ENCODE data around the gene ERAP2.

ERAP2 gene

DNA sequence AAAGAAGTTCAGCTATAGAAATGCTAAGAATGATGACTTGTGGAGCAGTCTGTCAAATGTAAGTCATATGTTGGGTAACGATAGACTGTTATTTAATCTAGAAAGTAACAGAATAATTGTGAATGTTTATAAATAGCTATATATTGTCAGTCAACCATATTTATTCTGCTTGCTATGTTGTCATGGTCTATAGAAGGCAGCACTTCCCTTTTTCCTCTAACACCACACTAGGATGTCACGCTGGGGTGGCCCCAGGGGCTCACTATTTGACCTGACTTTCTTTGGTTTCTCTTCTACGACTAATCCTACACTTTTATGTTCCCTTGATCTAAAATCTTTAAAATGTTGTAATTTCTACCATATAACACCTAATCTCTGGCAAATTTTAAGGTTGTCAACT, 20.5 kb downstream of the ERAP2 start:
- Mint-ChIP-seq H3K27ac (peak overlapping the region; percentile 95), H3K4me1 (ENCODE audit: low read depth) (peaks cover 48% of the 10 kb centered on the region), H3K9me3 (no peaks in the 10 kb centered on the region), H3K36me3 (ENCODE audit: low read depth) (peaks cover 81% of the 10 kb centered on the region), H3K4me3 (peak overlapping the region; percentile 86), H3K27me3 (ENCODE audit: low read depth) (no peaks in the 10 kb centered on the region)
- no peak for DNase-seq (ENCODE audit: low spot score)

DNA sequence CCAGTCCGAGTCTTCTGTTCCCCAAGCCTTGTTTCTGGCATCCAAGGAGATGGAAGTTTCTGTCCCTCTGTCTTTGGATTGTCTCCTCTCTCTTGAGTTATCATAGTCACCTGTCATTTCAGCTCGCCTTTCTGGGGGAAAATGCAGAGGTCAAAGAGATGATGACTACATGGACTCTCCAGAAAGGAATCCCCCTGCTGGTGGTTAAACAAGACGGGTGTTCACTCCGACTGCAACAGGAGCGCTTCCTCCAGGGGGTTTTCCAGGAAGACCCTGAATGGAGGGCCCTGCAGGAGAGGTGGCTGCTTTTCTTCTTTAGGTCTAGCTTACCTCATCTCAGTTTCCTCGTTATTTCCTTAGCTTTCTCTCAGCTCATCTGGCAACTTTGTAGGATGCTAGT, 25.1 kb downstream of the ERAP2 start:
- Mint-ChIP-seq H3K27ac (no peak overlapping the region), H3K9me3 (no peaks in the 10 kb centered on the region), H3K4me1 (ENCODE audit: low read depth) (peaks cover 24% of the 10 kb centered on the region), H3K27me3 (ENCODE audit: low read depth) (no peaks in the 10 kb centered on the region), H3K4me3 (no peak overlapping the region), H3K36me3 (ENCODE audit: low read depth) (peaks cover 79% of the 10 kb centered on the region)
- no peak for DNase-seq (ENCODE audit: low spot score)

DNA sequence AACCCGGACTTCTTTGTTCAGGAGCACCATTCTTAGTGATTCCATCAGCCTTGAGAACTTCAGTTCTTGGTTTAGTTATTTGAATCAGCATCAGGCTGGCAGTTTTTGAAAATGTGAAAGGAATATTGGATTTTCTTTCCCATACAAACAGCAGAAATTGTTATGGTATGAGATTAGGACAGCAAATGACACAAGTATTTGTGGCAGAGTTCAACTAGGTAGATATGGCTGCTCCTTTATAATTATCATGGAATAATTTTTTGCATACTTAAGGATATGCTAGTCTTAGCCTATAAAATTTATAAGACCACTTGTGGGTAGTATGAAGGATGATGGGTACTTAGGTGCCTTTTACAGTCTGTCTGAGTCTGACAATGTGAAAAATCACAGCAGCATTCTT, 25.5 kb downstream of the ERAP2 start:
- Mint-ChIP-seq H3K4me1 (ENCODE audit: low read depth) (peaks cover 19% of the 10 kb centered on the region), H3K27ac (no peak overlapping the region), H3K9me3 (no peaks in the 10 kb centered on the region), H3K36me3 (ENCODE audit: low read depth) (peaks cover 75% of the 10 kb centered on the region), H3K4me3 (no peak overlapping the region), H3K27me3 (ENCODE audit: low read depth) (no peaks in the 10 kb centered on the region)
- no peak for DNase-seq (ENCODE audit: low spot score)

DNA sequence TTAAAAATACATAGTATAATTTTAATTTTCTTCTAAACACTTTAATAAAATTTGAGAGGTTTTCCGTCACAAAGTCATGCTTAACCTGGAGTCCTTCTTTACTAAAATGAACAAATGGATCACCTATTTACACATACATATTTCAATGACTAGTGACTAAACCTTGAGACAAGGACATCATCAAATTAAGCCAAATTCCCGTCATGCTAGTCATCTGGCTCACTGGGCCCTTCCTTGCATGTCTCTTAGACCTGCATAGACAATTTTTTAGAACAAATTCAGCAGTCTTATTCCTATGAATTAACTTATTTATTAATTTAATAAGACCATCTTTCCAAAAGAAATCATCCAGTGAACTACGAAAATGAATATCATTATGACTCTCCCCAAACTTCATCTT, 26.6 kb downstream of the ERAP2 start:
- H3K27me3 Mint-ChIP-seq (ENCODE audit: low read depth) = no peaks in the 10 kb centered on the region
- no peak overlapping the region for H3K27ac Mint-ChIP-seq
- no peaks in the 10 kb centered on the region for H3K9me3 Mint-ChIP-seq
- no peak overlapping the region for H3K4me3 Mint-ChIP-seq
- H3K4me1 Mint-ChIP-seq (ENCODE audit: low read depth) = peaks cover 15% of the 10 kb centered on the region
- peaks cover 68% of the 10 kb centered on the region for H3K36me3 Mint-ChIP-seq (ENCODE audit: low read depth)
- DNase-seq (ENCODE audit: low spot score) = no peak

DNA sequence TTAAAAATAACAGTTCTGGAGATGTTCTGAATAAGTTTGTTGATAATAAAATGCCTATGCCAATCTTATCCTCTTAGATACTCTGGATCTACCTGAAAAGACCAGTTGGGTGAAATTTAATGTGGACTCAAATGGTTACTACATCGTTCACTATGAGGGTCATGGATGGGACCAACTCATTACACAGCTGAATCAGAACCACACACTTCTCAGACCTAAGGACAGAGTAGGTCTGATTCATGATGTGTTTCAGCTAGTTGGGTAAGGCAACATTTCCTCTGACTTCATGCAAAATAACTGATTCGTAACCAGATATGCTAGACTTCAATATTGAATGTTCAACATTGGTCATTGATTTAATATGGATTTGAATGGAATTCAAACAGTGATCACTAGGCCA, 27.0 kb downstream of the ERAP2 start:
- H3K4me3 Mint-ChIP-seq = no peak overlapping the region
- peaks cover 73% of the 10 kb centered on the region for H3K36me3 Mint-ChIP-seq (ENCODE audit: low read depth)
- DNase-seq (ENCODE audit: low spot score) = no peak
- peaks cover 15% of the 10 kb centered on the region for H3K4me1 Mint-ChIP-seq (ENCODE audit: low read depth)
- no peak overlapping the region for H3K27ac Mint-ChIP-seq
- no peaks in the 10 kb centered on the region for H3K27me3 Mint-ChIP-seq (ENCODE audit: low read depth)
- H3K9me3 Mint-ChIP-seq = no peaks in the 10 kb centered on the region

DNA sequence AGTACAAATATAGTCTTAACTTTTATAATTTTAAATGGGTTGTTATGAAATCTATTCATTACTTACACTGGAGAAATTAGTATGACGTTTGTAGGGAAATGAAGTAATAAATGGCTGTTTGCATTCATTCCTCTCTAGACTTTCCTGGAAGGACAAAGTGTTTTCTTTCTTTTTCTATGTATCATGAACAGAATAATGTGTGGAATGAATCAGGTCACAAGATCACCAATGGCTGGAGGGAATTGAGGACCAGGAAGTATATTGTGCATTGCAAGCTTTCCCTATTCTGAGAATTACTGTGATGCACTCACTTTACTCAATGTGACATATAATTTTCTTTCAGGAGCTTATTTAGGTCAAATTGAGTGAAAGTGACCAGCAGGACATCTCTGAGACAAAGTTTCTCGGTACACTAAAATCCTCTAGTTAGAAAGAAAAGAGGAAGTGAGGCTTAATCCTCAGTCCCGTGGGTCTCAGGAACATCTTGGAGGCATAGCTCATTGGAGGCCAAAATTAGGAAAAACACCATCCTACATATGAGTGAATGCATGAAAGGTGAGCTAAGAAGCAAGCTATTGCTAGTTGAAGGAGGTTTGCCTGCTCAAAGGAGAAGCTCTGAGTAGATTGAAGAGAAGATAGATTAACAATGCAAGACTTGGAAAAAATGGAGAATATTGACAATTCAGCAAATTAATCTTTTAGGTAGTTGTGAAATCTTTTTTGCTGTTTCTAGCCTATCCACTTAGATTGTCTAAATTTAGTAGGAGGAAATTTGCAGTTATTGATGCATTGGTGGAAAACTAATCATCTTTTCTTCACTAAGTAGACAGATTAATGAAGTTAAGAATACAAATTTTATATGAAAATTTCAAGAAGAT, 28.0 kb downstream of the ERAP2 start:
- H3K27me3 Mint-ChIP-seq (ENCODE audit: low read depth) = no peaks in the 10 kb centered on the region
- no peak for DNase-seq (ENCODE audit: low spot score)
- H3K36me3 Mint-ChIP-seq (ENCODE audit: low read depth) = peaks cover 70% of the 10 kb centered on the region
- H3K27ac Mint-ChIP-seq = no peak overlapping the region
- H3K9me3 Mint-ChIP-seq = no peaks in the 10 kb centered on the region
- no peak overlapping the region for H3K4me3 Mint-ChIP-seq
- peaks cover 12% of the 10 kb centered on the region for H3K4me1 Mint-ChIP-seq (ENCODE audit: low read depth)

DNA sequence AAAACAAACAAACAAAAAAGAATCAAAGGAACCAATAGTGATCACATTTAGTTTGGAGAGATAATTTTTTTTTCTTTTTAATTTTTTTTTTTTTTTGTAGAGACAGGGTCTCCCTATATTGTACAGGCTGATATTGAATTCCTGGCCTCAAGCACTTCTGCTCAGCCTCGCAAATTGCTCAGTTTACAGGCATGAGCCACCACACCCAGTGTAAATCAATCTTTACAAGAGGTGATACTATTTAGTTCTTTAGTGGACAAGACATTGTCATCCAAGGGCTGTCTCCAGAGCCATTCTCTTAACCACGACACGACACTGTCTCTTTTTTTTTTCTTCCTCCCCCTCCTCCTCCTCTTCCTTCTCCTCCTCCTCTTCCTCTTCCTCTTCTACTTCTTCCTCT, 29.6 kb downstream of the ERAP2 start:
- peak overlapping the region; percentile 11 for H3K27ac Mint-ChIP-seq
- H3K27me3 Mint-ChIP-seq (ENCODE audit: low read depth) = no peaks in the 10 kb centered on the region
- H3K4me3 Mint-ChIP-seq = no peak overlapping the region
- DNase-seq (ENCODE audit: low spot score) = no peak
- no peaks in the 10 kb centered on the region for H3K9me3 Mint-ChIP-seq
- H3K4me1 Mint-ChIP-seq (ENCODE audit: low read depth) = peaks cover 10% of the 10 kb centered on the region
- peaks cover 68% of the 10 kb centered on the region for H3K36me3 Mint-ChIP-seq (ENCODE audit: low read depth)

DNA sequence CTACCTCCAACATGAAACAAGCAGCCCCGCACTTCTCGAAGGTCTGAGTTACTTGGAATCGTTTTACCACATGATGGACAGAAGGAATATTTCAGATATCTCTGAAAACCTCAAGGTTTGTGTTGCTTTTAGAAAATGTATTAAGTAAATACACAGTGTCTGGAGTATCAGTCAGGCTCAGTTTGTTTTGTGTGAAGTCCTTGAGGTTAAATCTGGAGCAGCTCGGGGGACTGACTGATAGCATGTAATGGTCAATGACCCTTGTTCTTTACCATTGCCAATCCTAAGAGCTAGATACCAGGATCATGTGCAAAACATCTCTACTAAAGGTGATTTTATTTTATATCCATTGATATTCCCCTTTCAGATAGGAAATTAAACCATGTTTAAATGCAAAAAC, 32.7 kb downstream of the ERAP2 start:
- DNase-seq (ENCODE audit: low spot score) = no peak
- H3K4me1 Mint-ChIP-seq (ENCODE audit: low read depth) = peaks cover 5% of the 10 kb centered on the region
- H3K27me3 Mint-ChIP-seq (ENCODE audit: low read depth) = no peaks in the 10 kb centered on the region
- peaks cover 56% of the 10 kb centered on the region for H3K36me3 Mint-ChIP-seq (ENCODE audit: low read depth)
- no peak overlapping the region for H3K4me3 Mint-ChIP-seq
- H3K9me3 Mint-ChIP-seq = no peaks in the 10 kb centered on the region
- H3K27ac Mint-ChIP-seq = no peak overlapping the region

DNA sequence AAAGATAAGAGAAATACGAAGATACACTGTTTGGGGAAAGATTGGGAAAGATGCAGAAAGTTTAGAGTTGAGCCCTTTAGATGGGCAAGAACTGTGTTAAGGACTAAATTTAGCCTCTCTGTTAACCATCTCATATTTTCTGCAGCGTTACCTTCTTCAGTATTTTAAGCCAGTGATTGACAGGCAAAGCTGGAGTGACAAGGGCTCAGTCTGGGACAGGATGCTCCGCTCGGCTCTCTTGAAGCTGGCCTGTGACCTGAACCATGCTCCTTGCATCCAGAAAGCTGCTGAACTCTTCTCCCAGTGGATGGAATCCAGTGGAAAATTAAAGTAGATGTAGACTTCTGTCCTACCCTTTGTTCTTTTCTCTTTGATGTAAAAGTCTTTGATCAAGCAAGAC, 33.1 kb downstream of the ERAP2 start:
- no peak overlapping the region for H3K4me3 Mint-ChIP-seq
- H3K36me3 Mint-ChIP-seq (ENCODE audit: low read depth) = peaks cover 56% of the 10 kb centered on the region
- H3K27ac Mint-ChIP-seq = no peak overlapping the region
- H3K4me1 Mint-ChIP-seq (ENCODE audit: low read depth) = peaks cover 7% of the 10 kb centered on the region
- H3K27me3 Mint-ChIP-seq (ENCODE audit: low read depth) = no peaks in the 10 kb centered on the region
- no peak for DNase-seq (ENCODE audit: low spot score)
- H3K9me3 Mint-ChIP-seq = no peaks in the 10 kb centered on the region

DNA sequence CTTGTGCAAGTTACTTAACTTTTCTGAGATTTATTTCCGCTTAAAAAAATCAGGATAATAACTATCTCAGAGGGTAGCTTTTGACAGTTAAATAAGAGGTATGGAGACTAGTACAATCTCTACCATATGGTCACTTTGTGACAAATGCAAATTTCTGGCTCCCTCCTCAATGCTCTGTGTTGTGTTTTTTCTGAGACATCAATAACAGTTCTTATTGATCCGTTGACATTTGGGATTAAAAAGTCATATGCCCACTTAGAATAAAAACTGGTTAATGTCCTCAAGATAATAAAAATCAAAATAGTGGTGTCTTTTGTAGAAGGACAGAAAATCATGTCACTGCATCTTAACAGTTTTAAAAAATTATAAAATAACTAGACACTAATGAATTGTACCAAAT, 34.8 kb downstream of the ERAP2 start:
- H3K27ac Mint-ChIP-seq = no peak overlapping the region
- peaks cover 54% of the 10 kb centered on the region for H3K36me3 Mint-ChIP-seq (ENCODE audit: low read depth)
- H3K9me3 Mint-ChIP-seq = no peaks in the 10 kb centered on the region
- DNase-seq (ENCODE audit: low spot score) = no peak
- no peaks in the 10 kb centered on the region for H3K27me3 Mint-ChIP-seq (ENCODE audit: low read depth)
- H3K4me1 Mint-ChIP-seq (ENCODE audit: low read depth) = peaks cover 8% of the 10 kb centered on the region
- H3K4me3 Mint-ChIP-seq = no peak overlapping the region

DNA sequence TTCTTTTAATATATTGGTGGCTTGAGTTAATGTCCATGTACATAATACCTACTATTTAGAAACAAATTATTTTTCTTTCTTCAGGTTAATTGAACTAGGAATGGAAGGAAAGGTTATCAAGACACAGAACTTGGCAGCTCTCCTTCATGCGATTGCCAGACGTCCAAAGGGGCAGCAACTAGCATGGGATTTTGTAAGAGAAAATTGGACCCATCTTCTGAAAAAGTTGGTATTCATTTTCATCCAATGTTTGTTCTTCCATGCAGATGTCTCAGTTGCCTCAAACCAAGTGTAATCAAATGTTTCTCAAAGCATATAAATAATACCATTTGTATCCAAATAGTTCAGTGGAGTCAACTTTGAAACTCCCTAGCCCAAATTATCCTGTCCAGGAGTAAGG, 36.9 kb downstream of the ERAP2 start:
- no peaks in the 10 kb centered on the region for H3K9me3 Mint-ChIP-seq
- DNase-seq (ENCODE audit: low spot score) = no peak
- H3K27ac Mint-ChIP-seq = no peak overlapping the region
- no peaks in the 10 kb centered on the region for H3K27me3 Mint-ChIP-seq (ENCODE audit: low read depth)
- peaks cover 63% of the 10 kb centered on the region for H3K36me3 Mint-ChIP-seq (ENCODE audit: low read depth)
- peaks cover 9% of the 10 kb centered on the region for H3K4me1 Mint-ChIP-seq (ENCODE audit: low read depth)
- no peak overlapping the region for H3K4me3 Mint-ChIP-seq

DNA sequence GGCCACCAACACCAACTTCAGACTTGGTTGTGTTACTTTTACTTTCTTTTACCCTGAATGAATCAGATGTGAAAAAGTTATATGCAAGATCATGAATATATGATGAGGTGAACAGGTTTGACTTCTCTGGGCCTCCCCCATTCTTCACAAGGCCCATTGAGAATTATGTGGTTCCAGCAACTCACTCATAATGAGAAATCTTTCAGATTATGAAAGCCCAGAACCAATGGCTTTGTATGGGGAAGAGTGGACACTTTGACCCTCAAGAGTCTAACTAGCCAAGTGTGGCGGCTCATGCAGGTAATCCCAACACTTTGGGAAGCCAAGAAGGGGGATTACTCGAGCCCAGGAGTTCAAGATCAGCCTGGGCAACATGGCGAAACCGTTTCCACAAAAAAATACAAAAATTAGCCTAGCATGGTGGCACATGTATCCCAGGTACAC, 43.5 kb downstream of the ERAP2 start:
- Mint-ChIP-seq H3K27ac (no peak overlapping the region), H3K9me3 (no peaks in the 10 kb centered on the region), H3K36me3 (ENCODE audit: low read depth) (peaks cover 69% of the 10 kb centered on the region)

DNA sequence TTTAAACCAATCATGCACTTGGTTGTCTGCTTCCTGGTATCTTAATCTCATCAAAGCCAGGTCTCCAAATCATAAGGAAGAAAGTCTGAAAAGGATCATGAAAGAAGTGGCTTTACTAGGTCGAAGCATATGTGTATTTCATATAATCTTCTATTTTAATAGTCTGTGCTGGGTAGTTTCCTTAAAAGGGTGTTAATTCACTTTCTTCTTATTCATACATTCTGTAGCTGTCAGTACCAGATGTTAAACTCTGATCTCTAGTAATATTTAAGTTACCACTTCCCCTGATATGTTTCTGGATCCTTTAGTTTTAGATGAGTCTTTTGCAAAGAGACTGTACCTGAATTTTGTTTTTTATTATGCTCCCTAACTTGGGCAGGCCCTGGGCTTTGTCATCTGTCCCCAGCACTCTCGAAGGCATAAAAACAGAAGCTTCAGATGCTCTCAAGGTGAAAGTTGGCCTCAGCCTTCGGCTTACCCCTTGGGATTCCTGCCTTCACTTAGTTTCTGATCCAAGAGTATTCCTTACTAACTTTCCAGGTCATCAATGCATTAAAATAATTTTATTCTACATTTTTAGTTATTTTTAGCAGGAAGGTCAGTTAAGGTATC, 44.5 kb downstream of the ERAP2 start:
- Mint-ChIP-seq H3K36me3 (ENCODE audit: low read depth) (peaks cover 69% of the 10 kb centered on the region), H3K27me3 (ENCODE audit: low read depth) (no peaks in the 10 kb centered on the region), H3K4me3 (no peak overlapping the region), H3K4me1 (ENCODE audit: low read depth) (peaks cover 29% of the 10 kb centered on the region), H3K27ac (no peak overlapping the region), H3K9me3 (no peaks in the 10 kb centered on the region)
- DNase-seq (ENCODE audit: low spot score) = no peak

More for the DNA sequence above, 43.5 kb downstream of the ERAP2 start:
- Mint-ChIP-seq H3K27me3 (ENCODE audit: low read depth) (no peaks in the 10 kb centered on the region), H3K4me3 (no peak overlapping the region), H3K4me1 (ENCODE audit: low read depth) (peaks cover 29% of the 10 kb centered on the region)
- DNase-seq (ENCODE audit: low spot score) = no peak

DNA sequence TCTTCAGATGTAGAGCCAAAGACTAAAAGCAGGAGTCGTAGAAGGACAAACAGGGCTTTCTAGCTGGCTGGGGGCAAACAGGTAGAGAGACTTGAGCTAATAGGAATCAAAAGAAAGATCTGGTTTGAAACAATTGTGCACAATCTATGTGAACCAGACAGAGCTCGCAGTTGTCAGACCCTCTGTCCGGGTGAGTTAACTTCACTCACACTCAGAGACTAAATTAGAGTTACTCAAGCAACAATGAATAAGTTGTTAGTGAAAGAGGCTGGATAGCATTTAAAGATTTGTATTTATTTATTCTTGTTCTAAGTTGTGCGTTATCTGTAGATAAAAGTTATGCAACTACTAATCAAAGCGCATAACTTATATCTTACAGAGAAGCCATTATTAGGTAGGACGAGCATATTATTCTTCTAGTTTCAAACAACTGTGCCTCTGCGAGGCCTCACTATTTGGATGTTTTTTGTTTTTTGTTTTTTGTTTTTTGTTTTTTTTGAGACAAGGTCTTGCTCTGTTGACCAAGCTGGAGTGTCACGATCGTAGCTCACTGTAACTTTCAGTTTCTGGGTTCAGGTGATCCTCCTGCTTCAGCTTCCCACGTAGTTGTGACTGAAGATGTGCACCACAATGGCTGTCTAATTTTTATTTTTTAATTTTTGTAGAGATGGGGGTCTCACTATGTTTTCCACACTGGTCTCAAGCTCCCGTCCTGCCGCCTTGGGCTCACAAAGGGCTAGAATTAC, 46.4 kb downstream of the ERAP2 start:
- no peak overlapping the region for H3K27ac Mint-ChIP-seq
- H3K4me1 Mint-ChIP-seq (ENCODE audit: low read depth) = peaks cover 32% of the 10 kb centered on the region
- H3K36me3 Mint-ChIP-seq (ENCODE audit: low read depth) = peaks cover 57% of the 10 kb centered on the region
- no peak for DNase-seq (ENCODE audit: low spot score)
- no peak overlapping the region for H3K4me3 Mint-ChIP-seq
- no peaks in the 10 kb centered on the region for H3K27me3 Mint-ChIP-seq (ENCODE audit: low read depth)
- H3K9me3 Mint-ChIP-seq = no peaks in the 10 kb centered on the region
